PC-9 (cell line): Measurements from ENCODE around the gene GPR137.

ENCODE experiments used
- EZH2 ChIP-seq: fragments of 200-600 bp; sonication (generic); IDR thresholded peaks from 2 replicates; pipeline ENCODE4 v1.8.0; 2017; ENCODE audit warnings: antibody characterized with exemption, low read depth
- TF ChIP-seq, protein P1 (sequence below): fragments of 200-600 bp; sonication (generic); conservative IDR thresholded peaks from 2 replicates; pipeline ENCODE4 v1.6.1; 2017; ENCODE audit warnings: mixed run types, antibody characterized with exemption, mild to moderate bottlenecking, moderate library complexity

GRCh38 chr11:64333556-64333955 lies 47.9 kb downstream of the GPR137 start:
- TF ChIP-seq, protein P1, sequence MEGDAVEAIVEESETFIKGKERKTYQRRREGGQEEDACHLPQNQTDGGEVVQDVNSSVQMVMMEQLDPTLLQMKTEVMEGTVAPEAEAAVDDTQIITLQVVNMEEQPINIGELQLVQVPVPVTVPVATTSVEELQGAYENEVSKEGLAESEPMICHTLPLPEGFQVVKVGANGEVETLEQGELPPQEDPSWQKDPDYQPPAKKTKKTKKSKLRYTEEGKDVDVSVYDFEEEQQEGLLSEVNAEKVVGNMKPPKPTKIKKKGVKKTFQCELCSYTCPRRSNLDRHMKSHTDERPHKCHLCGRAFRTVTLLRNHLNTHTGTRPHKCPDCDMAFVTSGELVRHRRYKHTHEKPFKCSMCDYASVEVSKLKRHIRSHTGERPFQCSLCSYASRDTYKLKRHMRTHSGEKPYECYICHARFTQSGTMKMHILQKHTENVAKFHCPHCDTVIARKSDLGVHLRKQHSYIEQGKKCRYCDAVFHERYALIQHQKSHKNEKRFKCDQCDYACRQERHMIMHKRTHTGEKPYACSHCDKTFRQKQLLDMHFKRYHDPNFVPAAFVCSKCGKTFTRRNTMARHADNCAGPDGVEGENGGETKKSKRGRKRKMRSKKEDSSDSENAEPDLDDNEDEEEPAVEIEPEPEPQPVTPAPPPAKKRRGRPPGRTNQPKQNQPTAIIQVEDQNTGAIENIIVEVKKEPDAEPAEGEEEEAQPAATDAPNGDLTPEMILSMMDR = no peak
- TF ChIP-seq EZH2 = no peak
